Right ventricle myocardium superior (tissue), 1 donor: ENCODE data around the gene NFIA. TPM values are rescaled to one million over a fixed set of nuclear protein-coding genes. Genes with fewer than 3 reads are reported as not detected.

Experiments
- ATAC-seq: fragments of 200-7000 bp; cut with Tn5 transposase; one replicate; pipeline ENCODE4 v1.9.1; 2020; ENCODE audit warnings: mild to moderate bottlenecking; ENCODE audit not compliant: poor library complexity
- DNase-seq: peaks from one replicate; pipeline ENCODE4 v3.0.0-alpha.2; 2020
- intact Hi-C: fragments of 100-400 bp; cut with DNase I; formaldehyde crosslinking; loops from one replicate; pipeline ENCODE4 v1.11.2; 2022
- total RNA-seq: library from RNA; stranded (reverse); fragmentation: NEBNext Ultra II Directional; extraction: Animal tissue kit (Norgen Biotek cat#: 25700); gene quantifications from one replicate; pipeline ENCODE4 v1.2.1, GENCODE V29; 2021
- donor health status: DM: no; HTN: yes; CAD: no; lungs with severe emphysema.

NFIA gene
- total RNA-seq, 1 donor from 2014 or later: 89.5 TPM

DNA sequence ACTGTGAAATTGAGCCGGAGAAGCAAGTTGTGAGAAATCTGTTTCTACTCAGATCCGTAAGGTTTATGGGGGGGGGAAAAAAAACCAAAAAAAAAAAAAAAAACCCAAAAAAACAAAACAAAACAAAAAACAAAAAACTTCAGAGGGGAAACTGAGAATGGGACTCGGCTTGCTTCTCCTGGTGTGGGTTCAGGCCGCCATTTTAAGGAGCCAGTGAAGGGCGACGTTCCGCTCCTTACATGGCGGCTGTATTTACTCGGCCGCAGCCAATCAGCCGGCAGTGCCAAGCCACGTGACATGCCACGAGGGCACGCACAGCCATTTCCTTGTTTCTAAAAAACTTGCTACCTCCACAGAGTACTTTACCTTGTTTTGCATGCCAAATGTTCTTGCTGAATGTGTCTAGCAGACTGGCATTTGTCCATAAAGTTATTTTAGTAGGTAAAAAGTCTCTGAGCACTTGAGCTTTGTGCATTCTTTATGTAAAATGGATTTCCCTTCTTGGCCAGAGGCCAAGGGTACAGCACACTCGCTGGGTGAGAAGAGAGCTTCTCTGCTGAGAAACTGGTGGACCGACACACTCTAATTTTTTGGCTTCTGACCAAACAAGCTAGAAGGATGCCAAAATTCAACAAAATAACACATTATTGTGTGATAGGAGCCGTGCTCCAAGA lies 101.8 kb downstream of the NFIA start:
- peak; percentile 95 for DNase-seq
- intact Hi-C loops: loop anchor here (5.0 kb wide), 1 partner anchor 102 kb away; the partner anchor contains the start of gene NFIA
- ATAC-seq: peak; percentile 90

DNA sequence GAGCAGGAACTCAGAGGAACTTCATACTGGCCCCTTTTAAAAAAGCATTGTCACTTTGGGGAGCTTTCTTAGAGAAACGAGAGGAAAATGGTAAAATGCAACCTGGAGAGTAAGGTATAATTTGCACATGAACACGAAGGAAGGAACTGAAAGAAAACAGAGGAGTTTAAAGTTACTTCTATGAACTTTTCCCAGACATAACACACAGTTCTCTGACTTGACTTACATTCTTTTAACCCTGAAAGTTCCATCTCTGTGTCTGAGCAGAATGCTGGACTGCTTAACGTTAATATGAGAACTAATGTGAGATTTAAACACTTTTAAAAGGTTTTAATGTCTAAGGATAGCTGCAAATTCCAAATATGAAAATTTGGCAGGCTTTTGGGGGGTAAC lies 102.3 kb downstream of the NFIA start:
- intact Hi-C loops: loop anchor here (5.0 kb wide), 1 partner anchor 102 kb away; the partner anchor contains the start of gene NFIA

DNA sequence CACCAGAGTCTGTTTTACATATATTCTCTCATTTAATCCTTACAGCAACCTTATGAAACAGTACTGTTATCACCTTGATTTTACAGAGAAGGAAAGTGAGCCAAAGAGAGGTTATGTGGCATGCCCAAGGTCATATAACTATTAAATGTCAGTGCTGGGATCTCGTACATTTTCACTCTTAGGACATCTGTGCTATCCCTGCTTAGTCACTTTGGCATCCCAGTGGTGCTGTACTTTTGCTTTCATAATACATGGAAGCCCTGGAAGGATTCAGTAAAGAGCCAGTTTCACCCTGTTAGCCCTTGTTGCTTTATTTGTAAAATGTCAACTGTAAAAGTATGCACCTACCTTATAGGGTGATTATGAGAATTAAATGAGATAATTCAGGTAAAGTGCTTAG lies 104.4 kb downstream of the NFIA start:
- no peak for ATAC-seq
- intact Hi-C loops: no loop called here
- no peak for DNase-seq

More for the DNA sequence above, 102.3 kb downstream of the NFIA start:
- DNase-seq (no peak), ATAC-seq (no peak)

DNA sequence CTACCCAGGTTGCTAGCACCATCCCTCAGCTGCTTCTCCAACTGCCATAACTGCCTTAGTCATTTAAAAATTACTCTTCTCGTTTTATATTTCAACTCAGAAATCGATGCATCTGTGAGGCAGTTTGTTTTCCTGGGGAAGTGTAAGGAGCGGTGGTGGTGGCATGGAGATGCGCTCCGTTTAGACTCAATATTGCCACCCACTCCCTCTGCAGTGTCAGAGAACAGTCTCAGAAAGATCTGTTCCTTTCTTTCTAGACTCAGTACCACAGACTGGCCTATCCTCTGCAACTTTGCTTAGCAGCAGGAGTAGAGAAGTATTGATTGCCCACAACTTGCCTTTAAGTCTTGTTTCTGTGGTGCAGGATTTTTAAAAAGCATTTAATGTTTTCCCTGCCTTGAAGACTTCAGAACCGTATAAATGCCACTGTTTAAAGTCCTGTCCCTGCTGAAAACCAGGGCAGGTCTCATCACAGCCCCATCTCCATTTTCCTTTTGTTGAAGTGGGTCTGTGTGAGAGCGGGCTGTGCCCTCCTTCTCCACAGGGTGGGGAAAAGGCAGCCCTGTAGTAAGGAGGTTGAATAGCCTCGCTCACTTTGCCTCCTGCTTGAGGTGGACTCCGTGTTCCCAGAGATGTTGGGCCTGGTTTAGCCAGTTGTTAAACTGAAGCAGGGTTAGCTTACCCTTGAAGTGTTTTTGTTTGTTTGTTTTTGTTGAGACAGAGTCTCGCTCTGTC lies 105.2 kb downstream of the NFIA start:
- intact Hi-C loops: no loop called here

DNA sequence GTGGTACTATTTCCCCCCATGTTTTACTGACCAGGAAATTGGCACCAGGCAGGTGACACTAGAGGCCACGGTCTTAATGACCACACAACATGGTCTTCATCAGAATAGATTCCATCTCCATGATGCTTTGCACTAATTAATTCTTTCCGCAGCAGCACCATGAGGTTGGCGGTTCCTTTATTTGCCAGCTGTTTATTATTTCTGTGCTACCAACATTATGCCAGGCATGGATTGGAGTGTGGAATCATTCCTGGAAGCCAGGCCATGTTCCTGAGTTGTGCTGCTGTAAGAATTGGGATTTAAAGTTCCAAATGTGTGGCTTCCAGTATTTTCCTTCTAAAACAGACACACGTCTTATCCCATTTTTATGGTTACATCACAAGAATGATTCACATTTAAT lies 107.8 kb downstream of the NFIA start:
- ATAC-seq (no peak), DNase-seq (no peak)
- intact Hi-C loops: no loop called here

More for the DNA sequence above, 105.2 kb downstream of the NFIA start:
- DNase-seq (no peak), ATAC-seq (no peak)

DNA sequence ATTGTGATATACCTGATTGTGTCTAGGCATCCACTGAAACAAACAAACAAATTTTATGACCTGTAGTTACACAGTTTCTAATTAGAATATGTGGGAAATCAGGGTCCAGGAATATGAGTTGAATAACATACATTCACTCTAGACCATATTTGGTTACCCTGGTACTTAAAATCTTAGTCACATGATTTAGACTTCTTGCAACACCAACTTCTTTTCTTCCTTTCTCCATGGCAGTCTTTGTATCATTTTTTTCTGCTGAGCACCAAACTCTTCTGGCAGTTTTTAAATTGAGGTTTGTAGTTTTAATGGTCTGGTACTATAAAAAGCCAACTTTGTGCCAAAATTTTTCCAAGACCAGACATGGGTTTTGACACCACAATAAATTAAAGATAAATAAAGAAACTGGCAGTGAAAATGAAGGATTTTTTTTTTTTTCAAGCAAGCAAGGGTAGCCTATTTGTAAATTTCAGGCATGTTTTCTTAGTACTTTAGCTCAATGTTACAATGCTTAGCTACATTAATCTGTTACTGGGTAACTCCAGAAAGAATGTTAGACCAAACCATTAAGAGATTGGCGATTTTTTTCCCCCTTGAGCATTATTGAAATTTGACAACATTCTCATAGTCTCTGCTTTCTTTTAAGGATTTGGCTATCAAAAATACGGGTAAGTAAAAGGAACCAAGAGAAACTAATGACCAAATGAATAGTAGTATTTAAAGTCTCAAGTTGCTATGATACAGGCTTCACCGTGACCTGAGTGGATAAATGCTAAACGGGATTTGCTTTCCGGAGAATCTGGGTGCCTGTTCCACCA lies 108.5 kb downstream of the NFIA start:
- DNase-seq: no peak
- peak; percentile 7 for ATAC-seq
- intact Hi-C loops: no loop called here

DNA sequence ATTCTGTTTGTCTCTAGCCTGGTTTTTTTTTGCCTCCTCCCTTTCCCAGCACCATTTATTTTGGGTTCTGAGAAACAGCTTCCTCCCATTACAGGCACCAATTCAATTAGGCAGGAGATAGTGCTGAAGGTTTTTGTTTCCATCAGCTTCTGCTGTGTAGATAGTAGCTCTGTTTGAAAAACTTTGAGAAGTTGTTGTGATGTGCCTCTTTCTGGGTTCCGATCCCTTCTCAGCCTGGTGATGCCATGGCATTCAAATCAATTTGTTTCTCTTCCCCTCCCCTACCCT lies 109.0 kb downstream of the NFIA start:
- intact Hi-C loops: no loop called here
- peak; percentile 8 for ATAC-seq

DNA sequence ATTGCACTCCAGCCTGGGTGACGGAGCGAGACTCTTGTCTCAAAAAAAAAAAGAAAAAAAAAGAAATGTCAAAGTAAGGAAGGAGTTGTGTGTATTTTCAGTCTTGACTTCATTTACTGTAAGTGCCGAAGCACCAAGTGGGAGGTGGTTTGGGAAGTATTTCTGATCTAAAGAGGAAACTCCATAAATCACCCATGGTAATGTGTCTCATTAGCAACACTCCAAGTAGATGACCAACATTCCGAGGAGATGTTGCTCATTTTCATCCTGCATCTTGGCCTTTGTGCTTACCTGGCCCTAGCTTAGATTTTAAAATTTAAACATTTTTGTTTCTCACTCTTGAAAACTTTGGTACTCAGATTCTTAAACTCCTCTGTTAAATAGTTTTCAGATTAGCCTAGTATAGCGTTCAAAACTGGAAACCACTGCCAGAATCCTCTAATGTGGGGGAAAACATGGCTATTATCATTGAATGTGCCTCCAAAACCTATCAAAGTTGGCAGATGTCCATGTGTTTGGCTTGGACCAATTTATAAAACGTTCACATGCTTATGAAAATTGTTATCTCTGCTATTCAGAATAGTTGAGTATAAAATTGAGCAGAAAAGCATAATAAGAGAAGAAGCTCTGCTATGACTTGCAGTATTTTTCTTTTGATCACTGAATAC lies 110.4 kb downstream of the NFIA start:
- intact Hi-C loops: no loop called here
- ATAC-seq: no peak
- DNase-seq: no peak

More for the DNA sequence above, 109.0 kb downstream of the NFIA start:
- DNase-seq: no peak

DNA sequence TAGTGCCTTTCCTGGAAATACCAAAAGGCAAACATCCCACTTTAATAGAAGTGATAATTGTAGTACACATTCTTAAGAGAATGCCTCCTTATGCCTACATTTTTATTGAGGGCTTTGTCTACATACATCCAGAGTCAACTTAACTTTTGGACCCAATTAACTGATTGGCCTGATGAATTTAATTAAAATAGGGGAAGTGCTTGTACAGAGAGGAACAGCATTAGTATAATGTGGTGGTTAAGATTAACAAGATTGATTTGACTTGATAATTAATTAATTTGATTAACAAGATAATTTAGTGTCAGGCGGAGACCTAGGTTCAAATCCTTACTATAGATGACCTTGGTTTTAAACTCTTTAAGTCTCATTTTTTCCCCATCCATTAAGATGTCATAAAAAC lies 111.4 kb downstream of the NFIA start:
- intact Hi-C loops: no loop called here
- ATAC-seq: no peak

DNA sequence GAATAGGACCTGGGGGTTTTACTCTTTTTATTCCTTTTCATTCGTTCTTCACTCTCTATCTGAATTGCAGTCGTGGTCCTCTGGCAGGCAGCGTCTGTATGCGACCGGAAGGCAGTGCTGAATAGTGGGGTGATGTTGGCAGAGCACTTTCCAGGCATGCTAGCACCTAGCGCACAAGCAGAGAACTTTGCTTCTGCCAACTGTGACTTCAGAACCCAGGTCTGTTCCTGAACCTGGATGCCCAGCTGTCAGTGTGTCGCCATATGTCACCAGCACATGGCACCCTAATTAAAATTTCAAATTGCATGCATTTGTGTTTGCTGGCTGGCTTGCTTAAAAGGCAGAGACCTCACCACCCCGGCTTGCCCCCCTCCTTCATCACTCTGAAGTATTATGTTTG lies 116.2 kb downstream of the NFIA start:
- intact Hi-C loops: no loop called here
- no peak for DNase-seq
- peak; percentile 47 for ATAC-seq

More for the DNA sequence above, 111.4 kb downstream of the NFIA start:
- DNase-seq: no peak

DNA sequence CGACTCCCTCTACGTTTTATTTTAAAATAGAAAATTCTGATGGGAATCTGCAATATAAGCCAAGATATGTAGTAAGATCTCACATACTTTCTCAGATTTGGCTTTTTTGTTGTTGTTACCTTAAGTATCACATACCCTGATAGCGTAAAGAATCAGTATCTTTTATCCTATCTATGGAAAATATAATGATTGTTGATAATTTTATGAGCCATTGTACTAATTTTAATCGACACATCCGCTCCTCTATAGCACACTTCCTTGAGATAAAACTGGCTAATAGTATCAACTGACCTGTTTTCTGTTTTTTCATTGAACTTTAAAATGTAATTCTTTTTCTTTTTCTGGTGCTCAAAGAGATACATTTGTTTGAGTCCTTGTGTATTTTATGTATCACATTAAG lies 118.7 kb downstream of the NFIA start:
- no peak for ATAC-seq
- no peak for DNase-seq
- intact Hi-C loops: no loop called here

DNA sequence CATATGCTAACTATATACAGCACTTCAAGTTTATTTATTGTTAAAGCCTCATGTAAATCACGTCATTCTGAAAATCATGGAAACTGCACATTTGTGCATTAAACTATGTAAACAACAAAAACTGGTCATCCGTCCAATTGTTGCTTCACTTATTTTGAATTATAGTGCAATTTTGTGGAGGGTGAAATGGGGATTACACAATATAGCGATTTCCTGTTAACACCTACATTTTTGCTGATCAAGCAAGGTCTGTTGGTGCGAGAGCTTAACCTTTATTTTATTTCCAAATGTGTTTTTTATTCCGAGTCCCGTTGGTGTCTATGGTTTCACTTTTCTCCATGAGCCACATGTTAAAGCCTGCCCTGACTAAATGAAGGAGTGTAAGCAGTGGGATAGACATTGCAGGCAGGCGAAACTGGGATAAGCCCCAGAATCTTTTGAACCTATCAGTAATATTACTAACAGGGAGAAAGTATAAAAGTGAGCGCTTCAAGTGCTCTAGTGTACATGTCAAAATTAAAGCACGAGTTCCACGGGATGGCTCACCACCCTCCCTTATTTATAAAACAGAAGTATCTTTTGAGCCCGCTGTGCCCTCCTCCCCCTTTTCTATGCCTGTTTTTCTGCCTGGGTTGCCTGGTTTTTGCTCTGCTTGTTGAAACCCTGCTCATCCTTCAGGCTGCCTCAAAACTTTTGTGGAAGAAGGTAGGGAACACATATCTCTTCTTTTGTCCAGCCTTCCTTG lies 120.7 kb downstream of the NFIA start:
- DNase-seq: no peak

DNA sequence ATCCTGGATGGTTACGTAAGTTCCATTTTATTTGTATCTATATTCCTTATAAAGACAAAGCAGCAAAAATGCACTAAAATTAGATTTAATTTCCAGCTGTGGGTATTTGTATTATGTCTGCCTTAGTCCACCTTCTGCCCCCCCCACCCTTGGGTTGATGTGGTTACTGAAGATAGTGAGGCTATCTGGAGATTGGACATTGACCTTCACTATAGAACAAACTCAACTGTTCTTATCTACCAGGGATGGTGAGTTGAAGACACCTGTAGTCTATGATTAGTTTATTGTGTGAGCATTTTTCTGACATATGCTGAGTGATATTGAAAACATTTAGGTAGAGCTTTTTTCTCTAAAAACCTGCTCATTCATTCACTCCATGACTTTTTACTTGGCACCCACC lies 122.2 kb downstream of the NFIA start:
- intact Hi-C loops: no loop called here
- DNase-seq: no peak
- ATAC-seq: no peak

More for the DNA sequence above, 120.7 kb downstream of the NFIA start:
- intact Hi-C loops: no loop called here
- ATAC-seq: no peak

DNA sequence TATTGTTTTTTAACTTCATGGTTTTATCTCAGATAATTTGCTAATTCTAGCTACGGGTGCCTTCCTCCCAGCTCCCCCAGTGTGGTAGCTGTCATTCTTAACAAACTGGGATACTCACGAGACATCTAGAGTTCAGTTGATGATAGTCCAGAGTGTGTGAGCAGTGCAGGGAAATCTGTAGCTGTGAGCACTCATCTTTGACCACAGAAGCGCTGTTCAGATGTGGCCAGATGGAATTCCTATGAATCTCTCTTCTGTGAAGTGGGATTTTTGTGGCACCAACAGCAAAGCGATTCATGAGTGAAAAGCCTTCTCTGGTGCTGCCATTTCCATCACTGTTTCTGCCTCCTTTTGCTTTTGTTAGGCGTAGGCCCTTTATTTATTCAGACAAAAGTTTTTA lies 125.1 kb downstream of the NFIA start:
- intact Hi-C loops: no loop called here
- DNase-seq (no peak), ATAC-seq (no peak)

DNA sequence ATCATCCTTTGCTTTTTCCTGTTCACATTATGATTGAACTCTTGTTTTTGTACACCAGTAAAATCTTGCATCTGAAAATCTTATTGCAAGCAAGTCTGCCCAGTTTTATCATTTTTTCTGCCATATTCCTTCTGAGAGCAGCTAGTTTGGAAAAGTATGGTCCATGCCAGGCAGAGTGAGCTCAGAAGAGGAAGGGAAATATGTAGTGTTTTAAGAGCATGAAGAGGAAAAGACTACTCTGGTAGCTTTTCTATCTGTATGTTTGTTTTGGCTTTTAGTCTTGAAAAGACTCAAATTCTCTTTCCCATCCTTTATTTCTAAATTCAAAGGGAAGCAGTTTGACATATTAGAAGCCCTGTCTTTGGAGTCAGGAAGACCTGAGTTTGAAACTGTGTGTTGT lies 125.8 kb downstream of the NFIA start:
- intact Hi-C loops: no loop called here
- ATAC-seq (no peak), DNase-seq (no peak)

DNA sequence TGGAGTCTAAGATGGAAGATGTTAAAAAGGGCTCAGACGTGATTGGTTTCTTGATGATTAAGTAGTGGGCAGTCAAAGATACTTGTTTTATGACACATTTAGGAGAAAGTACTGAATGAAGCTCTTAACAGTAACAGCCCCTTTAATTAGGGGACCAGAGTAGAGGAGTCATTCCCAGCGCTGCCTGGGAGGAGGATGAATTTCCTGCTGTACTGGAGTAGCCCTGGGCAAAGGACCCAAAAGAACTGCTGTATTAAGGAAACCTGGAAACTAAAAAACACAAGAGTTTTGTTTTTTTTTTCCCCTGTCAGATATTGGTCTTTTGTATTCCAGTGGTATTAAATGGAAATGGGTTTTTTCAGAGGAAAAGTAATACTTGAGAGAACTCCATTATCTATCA lies 126.5 kb downstream of the NFIA start:
- intact Hi-C loops: no loop called here

DNA sequence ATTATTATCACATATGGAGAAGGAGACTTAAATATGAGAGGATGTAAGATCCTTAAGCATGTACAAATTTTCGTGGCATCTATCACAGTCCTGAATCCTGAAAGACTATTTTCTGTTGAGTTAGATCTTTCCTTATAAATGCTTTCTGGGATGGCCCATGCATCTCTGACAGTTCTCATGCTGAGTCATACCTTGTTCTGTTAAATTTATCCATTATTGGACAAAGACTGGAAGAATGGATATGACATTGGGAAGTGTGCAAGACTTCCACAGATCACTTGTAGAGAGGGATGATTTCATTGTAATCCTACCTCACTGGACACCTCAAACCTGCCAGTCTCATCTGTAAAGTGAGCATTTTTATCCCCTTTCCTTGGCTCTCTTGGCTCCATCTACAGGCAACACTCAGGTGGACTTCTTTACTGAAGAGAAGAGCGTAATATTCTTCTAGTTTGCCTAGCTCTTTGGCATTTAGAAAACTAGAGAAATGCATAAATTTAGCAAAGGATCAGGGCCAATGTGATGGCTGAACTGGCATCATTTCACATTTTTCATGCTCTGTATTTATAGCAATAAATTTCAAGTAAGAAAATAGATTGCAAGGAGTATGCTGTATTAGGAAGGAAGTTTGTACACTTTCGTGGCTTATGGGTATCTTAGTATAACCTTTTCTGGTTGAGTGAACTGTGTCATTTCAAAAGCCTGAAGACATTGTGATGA lies 128.2 kb downstream of the NFIA start:
- ATAC-seq (no peak), DNase-seq (no peak)
- intact Hi-C loops: no loop called here

More for the DNA sequence above, 126.5 kb downstream of the NFIA start:
- ATAC-seq: no peak
- DNase-seq: no peak
